Central memory CD4-positive, alpha-beta T cell (primary cell): ENCODE results near the gene MORN5.
A peak's percentile ranks its signal among the peaks of the same experiment; 100 is the strongest.

ENCODE experiments used
- DNase-seq: peaks from one replicate; pipeline ENCODE4 v3.0.0; 2022

Gene MORN5

DNA sequence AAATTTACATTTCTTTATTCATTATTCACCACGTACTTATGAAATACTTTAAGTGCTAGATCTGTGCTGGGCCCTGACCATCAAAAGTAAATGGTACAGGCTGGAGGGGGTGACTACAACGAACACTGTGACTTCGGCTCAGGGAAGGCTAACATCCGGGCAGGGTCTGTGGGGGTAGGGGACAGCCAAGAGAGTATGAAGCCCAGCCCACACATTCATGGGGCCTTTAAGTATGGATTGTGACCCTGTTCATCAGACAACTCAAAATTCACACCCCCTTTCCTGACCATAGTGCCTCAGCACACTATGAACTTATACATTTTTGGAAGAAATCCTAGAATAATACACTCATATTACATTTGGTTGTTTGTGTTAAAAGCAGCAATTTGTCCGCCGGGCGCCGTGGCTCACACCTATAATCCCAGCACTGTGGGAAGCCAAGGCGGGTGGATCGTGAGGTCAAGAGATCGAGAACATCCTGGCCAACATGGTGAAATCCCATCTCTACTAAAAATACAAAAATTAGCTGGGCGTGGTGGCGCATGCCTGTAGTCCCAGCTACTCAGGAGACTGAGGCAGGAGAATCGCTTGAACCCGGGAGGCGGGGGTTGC lies 33.3 kb downstream of the MORN5 start:
- no peak for DNase-seq

- DNase-seq: no peak
Observed at GRCh38 chr9:122193651-122194050, 33.9 kb downstream of the MORN5 start.

GRCh38 chr9:122195875-122196274 lies 36.2 kb downstream of the MORN5 start:
- DNase-seq: no peak

DNA sequence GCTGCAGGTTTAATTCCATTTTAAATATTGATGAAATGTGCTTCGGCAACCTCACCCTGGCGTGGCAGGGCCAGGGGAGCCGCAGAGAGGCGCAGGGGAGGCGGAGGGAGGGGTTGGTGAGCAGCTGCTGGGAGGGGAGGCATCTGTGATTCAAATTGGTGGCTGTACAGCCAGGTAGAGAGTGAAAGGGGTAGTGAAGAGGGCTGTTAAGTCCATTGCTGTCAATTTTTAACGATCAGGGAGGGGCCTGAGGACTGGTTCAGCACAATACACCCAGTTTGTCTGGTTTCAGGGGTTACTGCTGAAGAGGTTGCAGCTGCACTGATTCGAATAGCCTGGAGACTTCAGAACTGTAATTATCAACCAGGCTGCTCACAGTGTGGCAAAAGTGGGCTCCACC lies 37.7 kb downstream of the MORN5 start:
- no peak for DNase-seq

DNA sequence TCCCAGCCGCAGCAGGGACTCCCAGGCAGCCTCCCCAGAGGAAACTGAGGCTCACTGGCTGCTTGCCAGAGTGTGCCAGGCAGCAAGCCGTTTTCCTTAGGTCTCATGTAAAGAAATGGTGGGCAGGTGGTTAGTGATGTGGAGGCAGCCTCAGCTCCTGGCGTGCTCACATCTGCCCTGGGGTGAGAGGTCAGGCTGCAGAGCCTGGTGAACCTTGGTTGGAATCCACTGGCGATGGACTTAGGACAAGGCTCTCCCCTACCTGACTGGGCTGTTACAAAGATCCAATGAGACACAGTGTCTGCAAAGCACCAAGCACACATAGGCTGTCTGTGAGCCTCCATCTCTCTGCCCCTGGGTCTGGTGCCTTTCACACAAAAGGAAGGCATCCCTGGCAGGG lies 38.2 kb downstream of the MORN5 start:
- no peak for DNase-seq

DNA sequence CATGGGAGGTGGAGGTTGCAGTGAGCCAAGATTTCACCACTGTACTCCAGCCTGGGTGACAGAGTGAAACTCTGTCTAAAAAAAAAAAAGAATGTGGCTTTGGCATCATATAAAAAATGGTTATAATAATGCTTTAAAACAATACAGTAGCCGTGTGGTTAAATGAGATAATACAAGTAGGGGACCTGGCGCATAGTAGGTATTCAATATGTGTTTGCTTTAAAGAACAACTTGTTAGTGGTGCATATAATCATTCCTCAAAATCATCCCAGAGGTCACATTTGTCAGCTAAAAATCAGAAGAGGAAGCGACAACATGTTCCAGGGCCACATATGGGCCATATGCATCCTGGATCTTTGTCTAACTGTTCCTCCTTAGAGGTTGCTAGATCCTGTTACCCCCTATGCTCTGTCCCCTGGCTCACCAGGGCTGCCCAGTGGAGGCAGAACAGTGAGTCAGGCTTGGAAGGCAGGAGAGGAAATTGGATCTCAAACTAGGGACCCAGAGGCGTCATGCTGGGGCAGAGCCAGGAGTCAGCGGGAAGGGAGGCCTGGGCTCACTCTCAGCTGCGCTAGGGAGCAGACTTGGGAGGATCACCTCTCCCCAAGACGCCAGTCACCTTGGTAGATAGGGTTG lies 41.4 kb downstream of the MORN5 start:
- no peak for DNase-seq

- no peak for DNase-seq
Observed at GRCh38 chr9:122201641-122202040, 41.9 kb downstream of the MORN5 start.

DNA sequence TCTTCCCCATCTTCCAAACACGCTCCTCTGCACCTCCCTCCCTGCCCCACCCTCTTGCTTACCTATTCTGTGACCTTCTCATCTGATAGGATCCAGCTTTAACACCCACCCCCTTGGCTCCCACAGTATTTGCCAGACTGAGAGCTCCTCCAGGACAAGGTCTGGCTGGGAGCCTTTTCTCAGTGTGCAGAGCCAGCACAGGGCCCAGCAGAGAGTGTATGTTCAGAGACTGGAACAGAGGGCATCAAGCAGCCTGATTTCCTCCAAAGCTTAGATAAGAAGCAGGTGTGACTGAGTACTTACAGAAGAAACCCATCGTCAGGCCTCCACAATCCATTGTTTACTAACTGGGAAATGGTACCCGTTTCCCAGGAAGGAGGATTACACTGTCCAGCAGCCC lies 42.4 kb downstream of the MORN5 start:
- DNase-seq: no peak

- DNase-seq: no peak
Observed at GRCh38 chr9:122204055-122204454, 44.3 kb downstream of the MORN5 start.

DNA sequence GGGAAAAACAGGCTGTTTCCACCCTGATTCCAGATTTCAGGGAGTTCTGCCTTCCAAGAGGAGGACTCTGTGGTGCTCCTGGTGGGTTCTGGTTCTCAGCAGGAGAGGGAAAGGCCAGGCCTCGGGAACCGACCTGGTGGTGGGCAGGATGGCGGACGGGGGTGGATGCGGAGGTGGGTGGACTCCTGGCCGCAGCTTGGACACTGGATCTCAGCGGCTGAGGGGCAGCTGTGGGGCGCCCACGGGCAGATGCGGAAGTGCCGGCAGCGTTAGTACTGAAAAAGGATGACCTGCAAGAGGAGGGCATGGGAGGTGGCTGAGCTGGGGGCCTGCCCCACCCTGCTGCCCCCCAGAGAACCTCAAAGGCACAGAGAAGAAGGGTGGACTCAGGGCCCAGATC lies 44.8 kb downstream of the MORN5 start:
- no peak for DNase-seq

DNA sequence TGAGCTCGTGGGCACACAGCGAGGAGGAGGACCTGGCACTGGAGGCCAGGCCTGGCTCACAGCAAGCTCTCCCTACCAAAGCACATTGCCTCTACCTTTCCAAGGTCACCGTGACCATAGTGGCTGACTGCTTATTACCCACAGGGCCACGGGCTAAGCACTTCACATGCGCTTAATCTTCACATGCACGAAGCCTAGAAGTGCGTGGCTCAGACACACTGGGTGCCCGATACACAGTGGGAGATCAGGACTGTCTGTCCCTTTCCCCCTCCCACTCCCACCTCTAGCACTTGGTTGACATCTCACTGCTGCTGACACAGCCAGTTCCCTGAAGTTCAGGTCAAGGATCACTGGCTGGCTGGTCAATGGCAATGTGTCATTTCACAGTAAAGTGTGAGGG lies 45.5 kb downstream of the MORN5 start:
- no peak for DNase-seq

DNA sequence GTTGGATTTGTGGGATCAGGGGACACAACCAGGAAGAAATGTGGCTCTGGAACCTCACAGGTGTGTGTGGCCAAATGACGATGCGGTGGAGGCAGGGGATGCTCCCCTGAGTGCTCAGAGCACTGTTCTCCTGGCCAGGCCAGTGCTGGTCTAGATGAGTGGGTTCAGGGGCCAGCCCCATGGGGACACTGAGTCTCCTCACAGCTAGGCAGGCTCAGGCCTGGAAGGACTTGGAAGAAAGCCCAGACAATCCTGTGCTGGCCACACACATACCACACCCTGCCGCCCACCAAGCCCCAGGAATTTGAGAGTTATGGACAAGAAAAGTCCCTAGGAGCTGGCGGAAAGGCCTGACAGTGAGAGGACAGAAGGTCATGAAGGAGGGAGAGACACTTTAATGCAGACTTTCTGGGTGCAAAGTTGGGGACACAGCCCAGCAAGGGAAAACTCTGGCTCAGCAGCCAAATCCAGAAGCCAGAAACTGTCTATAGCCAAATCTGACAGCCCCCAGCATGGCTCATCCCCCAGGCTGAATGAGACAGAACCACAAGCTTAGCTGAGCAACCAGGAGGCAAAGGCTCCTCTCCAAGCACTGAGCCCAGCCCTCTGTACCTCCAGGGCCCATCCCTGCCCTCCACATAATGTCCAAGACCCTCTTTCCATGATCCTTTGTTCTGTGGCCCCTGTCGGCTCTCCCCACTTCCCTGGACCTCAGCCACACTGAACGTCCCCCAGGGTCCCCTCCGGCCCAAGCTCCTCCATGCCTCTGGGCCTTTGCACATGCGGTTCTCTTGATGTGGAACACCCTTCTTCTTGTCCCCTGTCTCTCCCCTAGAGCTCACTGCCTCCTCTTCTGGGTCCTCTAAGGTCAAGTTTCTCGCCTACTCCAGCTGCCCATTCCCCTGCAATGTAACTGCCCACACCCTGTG lies 46.7 kb downstream of the MORN5 start:
- no peak for DNase-seq

DNA sequence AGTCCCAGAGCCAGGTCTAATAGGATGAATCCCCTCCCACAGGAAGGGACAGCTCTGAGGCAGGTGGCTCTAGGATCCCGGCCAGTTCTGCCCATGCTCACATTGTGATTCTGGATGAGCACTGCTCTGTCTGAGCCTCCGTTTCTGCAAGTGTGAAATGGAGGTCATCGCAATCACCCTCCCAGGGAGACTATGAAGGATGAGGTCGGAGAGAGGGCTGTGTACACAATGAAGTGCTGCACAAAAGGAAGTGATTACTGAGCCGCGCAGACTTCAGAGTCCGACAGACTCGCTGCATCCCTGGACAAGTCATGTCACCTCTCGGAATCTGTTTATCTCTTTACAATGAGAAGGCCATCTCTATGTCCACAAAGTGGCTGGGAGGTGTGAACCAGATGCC lies 47.4 kb downstream of the MORN5 start:
- no peak for DNase-seq

DNA sequence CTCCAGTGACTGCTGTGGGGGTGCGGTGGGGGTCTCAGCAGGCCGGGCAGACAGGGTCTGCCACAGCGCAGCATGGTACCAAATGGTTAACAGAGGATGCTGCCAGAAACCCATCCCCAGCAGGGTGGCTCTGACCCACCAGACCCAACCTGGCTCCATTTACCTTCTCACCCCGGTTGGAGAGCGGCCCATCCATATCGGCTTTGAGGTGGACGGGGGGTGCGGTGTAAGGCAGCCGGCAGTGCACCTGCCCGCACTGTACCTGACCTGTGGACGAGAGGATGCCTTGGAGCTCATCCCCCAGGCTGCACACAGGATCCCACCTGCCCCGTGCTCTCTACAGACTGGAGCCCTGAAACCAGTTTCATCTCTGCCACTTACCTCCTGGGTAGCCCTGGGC lies 49.7 kb downstream of the MORN5 start:
- DNase-seq: no peak

DNA sequence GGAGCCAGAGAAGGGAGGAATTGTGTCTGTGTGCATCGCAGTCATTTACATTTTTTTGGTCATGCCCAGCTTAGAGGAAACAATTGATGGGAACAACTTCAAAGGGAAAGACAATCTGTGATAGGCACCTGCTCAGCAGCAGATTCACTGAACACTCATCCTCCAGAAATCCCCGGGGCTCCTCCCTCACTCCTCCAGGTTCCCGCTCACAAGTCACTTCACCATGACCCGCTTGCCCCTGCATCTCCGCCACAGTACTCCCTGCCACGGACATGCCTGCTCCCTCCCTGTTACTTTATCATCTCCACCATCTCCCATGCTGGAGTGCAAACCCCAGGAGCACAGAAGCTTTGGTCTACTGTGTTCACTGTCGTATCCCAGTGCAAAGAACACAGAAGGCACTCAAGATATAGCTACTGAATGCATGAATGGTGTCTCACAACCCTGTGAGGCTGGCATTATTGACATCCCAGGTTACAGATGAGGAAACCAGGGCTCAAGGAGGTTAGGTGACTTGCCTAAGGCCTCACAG lies 52.8 kb downstream of the MORN5 start:
- no peak for DNase-seq

DNA sequence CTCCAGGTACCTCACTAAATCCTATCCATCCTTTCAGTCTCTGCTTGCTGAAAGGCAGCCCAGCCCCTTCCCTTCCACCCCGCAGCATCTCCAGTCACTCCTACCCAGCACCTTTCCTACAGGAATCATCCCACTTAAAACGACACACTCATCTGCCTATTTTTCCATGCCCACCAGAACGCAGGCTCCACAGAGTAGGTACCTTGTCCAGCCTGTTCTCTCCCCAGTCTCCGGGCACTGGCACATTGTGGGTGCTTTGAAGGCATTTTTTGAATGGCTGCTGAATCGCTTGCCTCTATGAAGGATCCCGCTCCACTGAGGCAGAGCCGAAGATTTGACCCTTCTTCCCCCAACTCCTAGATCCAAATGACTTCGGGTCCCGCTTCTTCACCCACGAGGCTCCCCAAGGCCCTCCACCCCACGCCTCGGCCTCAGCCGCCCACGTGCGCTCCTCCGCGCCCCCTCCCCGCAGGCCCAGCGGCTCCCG lies 53.4 kb downstream of the MORN5 start:
- DNase-seq: no peak

DNA sequence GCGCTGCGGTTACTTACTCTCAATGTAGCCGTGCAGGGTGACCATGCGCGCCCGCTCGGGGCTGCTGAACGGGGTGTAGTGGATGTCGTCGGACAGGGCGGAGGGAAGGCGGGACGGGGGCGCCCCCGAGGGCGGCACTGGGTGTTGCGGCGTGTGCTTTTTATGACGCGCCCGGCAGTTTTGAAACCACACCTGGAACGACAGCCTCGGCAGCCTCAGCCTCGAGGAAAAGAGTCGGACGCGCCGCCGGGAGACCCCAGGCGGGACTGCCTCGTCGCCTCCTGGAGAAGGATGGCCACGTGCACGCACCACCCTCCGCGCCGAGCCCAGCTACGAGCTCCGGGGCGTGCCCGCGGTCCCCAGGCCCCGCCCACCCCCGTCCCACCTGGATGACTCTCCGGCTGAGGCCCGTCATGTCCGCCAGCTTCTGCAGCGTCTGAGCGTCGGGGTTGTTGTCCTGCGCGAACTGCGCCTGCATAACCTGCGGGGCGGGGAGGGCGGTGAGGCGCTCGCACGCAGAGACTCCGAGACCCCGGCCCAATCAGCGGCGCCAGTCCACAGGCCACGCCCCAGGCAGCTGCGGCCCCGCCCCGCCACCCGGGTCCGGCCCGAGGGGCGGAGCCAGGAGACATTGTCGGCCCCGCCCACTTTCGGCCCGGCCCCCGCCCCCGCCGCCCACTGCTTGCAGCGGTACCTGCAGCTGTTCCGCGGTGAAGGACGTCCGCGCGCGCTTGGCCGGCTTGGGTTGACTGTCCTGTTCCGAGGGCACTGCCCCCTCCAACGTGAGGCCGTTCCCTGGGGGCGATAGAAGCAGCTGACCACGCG lies 54.1 kb downstream of the MORN5 start:
- peak; percentile 24 for DNase-seq

DNA sequence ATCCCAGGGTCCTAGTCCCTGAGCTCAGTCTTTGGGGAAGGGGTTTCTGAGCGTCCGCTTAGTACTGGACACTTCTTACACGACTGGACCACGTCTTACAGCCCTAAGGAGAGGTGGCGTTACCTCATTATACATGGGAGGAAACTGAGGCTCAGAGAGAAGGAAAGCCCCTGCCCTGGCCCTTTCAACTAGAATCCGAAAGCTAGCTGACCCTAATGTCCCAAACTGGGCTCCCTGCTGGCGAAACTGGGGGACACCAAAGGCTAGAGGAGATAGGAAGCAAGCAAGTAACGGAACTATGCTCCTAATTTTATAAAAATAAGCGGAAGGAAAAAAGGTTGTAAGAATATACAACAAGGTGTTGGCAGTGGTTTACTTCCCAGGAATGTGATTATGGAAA lies 54.8 kb downstream of the MORN5 start:
- DNase-seq: no peak

- no peak for DNase-seq
Observed at GRCh38 chr9:122215663-122216062, 56.0 kb downstream of the MORN5 start.

- no peak for DNase-seq
Observed at GRCh38 chr9:122216138-122216797, 56.6 kb downstream of the MORN5 start.

GRCh38 chr9:122216798-122217418 lies 57.2 kb downstream of the MORN5 start:
- DNase-seq: no peak

DNA sequence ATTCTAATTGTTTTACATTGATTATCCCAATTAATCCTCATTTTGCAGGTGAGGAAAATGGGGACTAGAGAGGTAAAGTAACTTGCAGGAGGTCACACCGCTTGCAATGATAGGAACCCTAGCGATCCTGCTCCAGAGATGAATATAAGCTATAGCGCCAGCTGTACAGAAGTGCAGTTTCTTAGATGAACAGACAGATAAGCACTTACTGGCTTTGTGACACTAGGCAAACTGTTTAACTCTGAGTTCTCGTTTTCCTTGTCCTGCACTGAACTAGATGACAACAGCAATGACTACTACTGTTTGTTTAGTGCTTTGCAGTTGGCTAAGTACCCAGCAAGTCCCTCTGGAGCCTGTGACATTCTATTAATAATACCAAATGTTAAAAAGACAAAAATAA lies 57.9 kb downstream of the MORN5 start:
- no peak for DNase-seq
